B cell (primary cell): ENCODE measurements around the gene INCA1. TPM values are rescaled to one million over a fixed set of nuclear protein-coding genes. Genes with fewer than 3 reads are reported as not detected.

ENCODE experiments used
- ATAC-seq: fragments of 200-7000 bp; cut with Tn5 transposase; one replicate; pipeline ENCODE4 v1.10.0; 2021; ENCODE audit warnings: low read depth, mild to moderate bottlenecking, moderate number of reproducible peaks, moderate library complexity
- CTCF ChIA-PET: fragments of 350-600 bp; sonication (Branson Sonifier 250); formaldehyde crosslinking; loops from one replicate; lab custom pipeline; 2021; ENCODE audit warnings: antibody characterized with exemption, inconsistent platforms; lab: Charles Lee
- POLR2A ChIA-PET: fragments of 350-600 bp; sonication (Branson Sonifier 250); formaldehyde crosslinking; loops from one replicate; lab custom pipeline; 2021; ENCODE audit warnings: antibody characterized with exemption; lab: Charles Lee
- DNase-seq: peaks from one replicate; pipeline ENCODE4 v3.0.0; 2013
- H2AFZ ChIP-seq: 2 replicates; pipeline ENCODE4 v1.6.1; 2012; ENCODE audit warnings: mild to moderate bottlenecking, low read depth, low read length; ENCODE audit not compliant: insufficient read depth, poor library complexity, severe bottlenecking
- H3K27ac ChIP-seq, 2 donors: 1 replicate in 1 of 2; 2 replicates in 1 of 2; pipeline ENCODE4 v1.5.1; 2012 to 2013; ENCODE audit warnings: low read length in 2 of 2, mild to moderate bottlenecking in 2 of 2, moderate library complexity in 1 of 2
- H3K27me3 ChIP-seq, 4 experiments: fragments of 200-600 bp in 1 of 4; sonication (generic) in 1 of 4; replicated peaks in 1 of 4; 1 replicate in 2 of 4; 2 replicates in 2 of 4; pipeline versions ENCODE4 v1.6.1 to v1.7.0; 2013 to 2016; ENCODE audit warnings: low read length in 3 of 4, mild to moderate bottlenecking in 2 of 4, mixed read lengths in 1 of 4, moderate library complexity in 1 of 4; ENCODE audit not compliant: insufficient read depth in 4 of 4, control insufficient read depth in 3 of 4; ENCODE audit errors: control extremely low read depth in 1 of 4
- H3K36me3 ChIP-seq, 2 experiments: replicated peaks in 1 of 2; 1 replicate in 1 of 2; 2 replicates in 1 of 2; pipeline versions ENCODE4 v1.6.1 to v1.7.1; 2013; ENCODE audit warnings: low read length in 1 of 2; ENCODE audit not compliant: insufficient read depth in 2 of 2, control insufficient read depth in 1 of 2; ENCODE audit errors: control extremely low read depth in 1 of 2, extremely low read depth in 1 of 2
- H3K4me1 ChIP-seq, 2 donors: fragments of 200-600 bp in 1 of 2; sonication (generic) in 1 of 2; 1 replicate in 1 of 2; 2 replicates in 1 of 2; pipeline versions ENCODE4 v1.5.1 to v1.6.1; 2013 to 2017; ENCODE audit warnings: low read length in 2 of 2; ENCODE audit not compliant: control insufficient read depth in 2 of 2, insufficient read depth in 2 of 2
- H3K4me2 ChIP-seq: replicated peaks from 2 replicates; pipeline ENCODE3; 2012; ENCODE audit warnings: mild to moderate bottlenecking, low read depth, low read length; ENCODE audit not compliant: poor library complexity, severe bottlenecking
- H3K4me3 ChIP-seq, 5 experiments: fragments of 200-600 bp in 1 of 5; sonication (generic) in 1 of 5; 1 replicate in 3 of 5; 2 replicates in 2 of 5; pipeline versions ENCODE4 v1.5.1 to v1.7.0; 2011 to 2016; ENCODE audit warnings: low read length in 4 of 5, mild to moderate bottlenecking in 4 of 5, low read depth in 2 of 5, control low read depth in 1 of 5, moderate library complexity in 1 of 5; ENCODE audit not compliant: insufficient read depth in 1 of 5; ENCODE audit errors: control extremely low read depth in 1 of 5, extremely low read depth in 1 of 5
- H3K79me2 ChIP-seq: fragments of 200-600 bp; sonication (generic); one replicate; pipeline ENCODE4 v1.6.0; 2016; ENCODE audit warnings: low read length; ENCODE audit not compliant: control insufficient read depth, insufficient read depth
- H3K9ac ChIP-seq: fragments of 200-600 bp; sonication (generic); 2 replicates; pipeline ENCODE4 v1.6.1; 2017; ENCODE audit warnings: mild to moderate bottlenecking, low read length, moderate library complexity
- H3K9me3 ChIP-seq, 3 donors: one replicate each; pipeline versions ENCODE4 v1.6.1 to v1.7.1; 2013; ENCODE audit warnings: low read length in 2 of 3; ENCODE audit not compliant: control insufficient read depth in 2 of 3, insufficient read depth in 1 of 3; ENCODE audit errors: control extremely low read depth in 1 of 3
- H4K20me1 ChIP-seq: 2 replicates; pipeline ENCODE4 v1.6.0; 2012; ENCODE audit warnings: mild to moderate bottlenecking, low read length; ENCODE audit not compliant: insufficient read depth, control insufficient read depth, poor library complexity, severe bottlenecking
- H3K27ac Mint-ChIP-seq: one replicate; pipeline ENCODE4 v1.8.0; 2021; ENCODE audit warnings: mixed read lengths
- H3K27me3 Mint-ChIP-seq: one replicate; pipeline ENCODE4 v1.8.0; 2021; ENCODE audit warnings: mixed read lengths
- H3K4me1 Mint-ChIP-seq: one replicate; pipeline ENCODE4 v1.8.0; 2021; ENCODE audit warnings: mixed read lengths
- H3K4me3 Mint-ChIP-seq: one replicate; pipeline ENCODE4 v1.8.0; 2021; ENCODE audit warnings: mixed read lengths
- H3K9me3 Mint-ChIP-seq: one replicate; pipeline ENCODE4 v1.8.0; 2022; ENCODE audit warnings: mixed read lengths; ENCODE audit not compliant: insufficient read depth
- EZH2 ChIP-seq: IDR thresholded peaks from 2 replicates; pipeline ENCODE4 v1.6.1; 2012; ENCODE audit warnings: borderline replicate concordance, low read depth, mild to moderate bottlenecking, moderate library complexity, low read length; ENCODE audit not compliant: insufficient read depth, poor library complexity, severe bottlenecking
- WGBS: methylation state at CpG from one replicate; pipeline ENCODE4 v1.1.5; 2013; ENCODE audit warnings: missing lambda C conversion rate; ENCODE audit not compliant: insufficient coverage; 5-methylcytosine and 5-hydroxymethylcytosine counted together
- intact Hi-C: fragments of 100-400 bp; cut with micrococcal nuclease; formaldehyde crosslinking; loops from one replicate; pipeline ENCODE4 v1.10.0; 2022
- polyA plus RNA-seq: library from polyadenylated mRNA; depleted of rRNA; stranded (reverse); fragments of >200 nt; gene quantifications from 2 replicates; pipeline ENCODE4 v1.2.3, GENCODE V29; 2012
- total RNA-seq, 2 donors: library from RNA; stranded (reverse); fragments of 120-200 nt in 1 of 2; gene quantifications; 1 replicate in 1 of 2; 2 replicates in 1 of 2; pipeline versions ENCODE4 v1.2.3 to v1.2.4, GENCODE V29; 2013 to 2022
- TF ChIP-seq, protein P1 (sequence below): fragments of 200-600 bp; IDR thresholded peaks from one replicate; pipeline ENCODE4 v1.8.0; 2022; ENCODE audit warnings: antibody characterized with exemption, mild to moderate bottlenecking

The INCA1 gene
- total and polyA plus RNA-seq, 2 donors (not counting 1 experiment from before 2014, with no cell fraction given) = 0.30 to 0.60 TPM

DNA sequence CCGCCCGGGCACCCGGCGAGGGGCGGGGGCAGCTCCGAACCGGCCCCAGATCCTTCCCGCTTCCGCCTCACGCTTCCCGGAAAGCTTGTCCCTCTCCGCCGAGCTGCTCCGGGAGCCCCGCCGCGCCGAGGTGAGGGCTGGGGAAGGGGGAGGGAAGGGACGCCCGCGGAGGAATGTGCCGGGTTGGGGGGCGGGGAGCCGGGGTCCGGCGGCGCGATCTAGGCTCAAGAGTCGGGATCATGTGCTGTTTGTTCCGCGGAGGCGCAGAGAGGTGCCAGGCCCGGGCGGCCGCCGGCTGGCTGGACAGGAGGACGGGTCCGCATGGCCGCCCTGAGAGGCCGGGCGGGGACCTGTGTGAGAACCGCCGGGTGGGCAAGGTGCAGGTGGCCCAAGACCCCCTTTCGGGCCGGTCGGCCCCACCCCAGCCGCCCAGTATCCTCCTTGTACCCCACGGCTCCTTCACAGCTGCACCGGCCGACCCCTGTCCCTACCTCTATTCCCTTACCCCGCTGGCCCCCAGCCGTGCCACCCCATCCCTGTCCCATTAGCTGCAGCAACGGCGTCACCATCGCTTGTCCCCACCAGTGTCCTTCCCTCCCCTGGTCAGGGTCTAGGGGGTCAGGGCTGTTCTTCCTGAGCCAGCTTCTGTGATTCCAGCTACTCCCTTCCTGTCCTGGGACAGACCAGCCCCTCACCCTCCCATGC is 857 bp upstream of the INCA1 start:
- Mint-ChIP-seq H3K9me3 (no peaks in the 10 kb centered on the region), H3K27me3 (no peaks in the 10 kb centered on the region), H3K4me3 (peak overlapping the region; percentile 83), H3K4me1 (peaks cover 21% of the 10 kb centered on the region), H3K27ac (peak overlapping the region; percentile 53)
- no peaks in the 10 kb centered on the region for H3K9me3 ChIP-seq
- H3K4me1 ChIP-seq = peaks cover 22 to 26% of the 10 kb centered on the region in 2 donors
- peak overlapping the region; percentile 75 for H3K9ac ChIP-seq
- peak overlapping the region; percentile 97 for H3K4me2 ChIP-seq
- no peak for TF ChIP-seq EZH2
- TF ChIP-seq, protein P1, sequence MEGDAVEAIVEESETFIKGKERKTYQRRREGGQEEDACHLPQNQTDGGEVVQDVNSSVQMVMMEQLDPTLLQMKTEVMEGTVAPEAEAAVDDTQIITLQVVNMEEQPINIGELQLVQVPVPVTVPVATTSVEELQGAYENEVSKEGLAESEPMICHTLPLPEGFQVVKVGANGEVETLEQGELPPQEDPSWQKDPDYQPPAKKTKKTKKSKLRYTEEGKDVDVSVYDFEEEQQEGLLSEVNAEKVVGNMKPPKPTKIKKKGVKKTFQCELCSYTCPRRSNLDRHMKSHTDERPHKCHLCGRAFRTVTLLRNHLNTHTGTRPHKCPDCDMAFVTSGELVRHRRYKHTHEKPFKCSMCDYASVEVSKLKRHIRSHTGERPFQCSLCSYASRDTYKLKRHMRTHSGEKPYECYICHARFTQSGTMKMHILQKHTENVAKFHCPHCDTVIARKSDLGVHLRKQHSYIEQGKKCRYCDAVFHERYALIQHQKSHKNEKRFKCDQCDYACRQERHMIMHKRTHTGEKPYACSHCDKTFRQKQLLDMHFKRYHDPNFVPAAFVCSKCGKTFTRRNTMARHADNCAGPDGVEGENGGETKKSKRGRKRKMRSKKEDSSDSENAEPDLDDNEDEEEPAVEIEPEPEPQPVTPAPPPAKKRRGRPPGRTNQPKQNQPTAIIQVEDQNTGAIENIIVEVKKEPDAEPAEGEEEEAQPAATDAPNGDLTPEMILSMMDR = no peak
- WGBS = 2% methylated on average over 55 of the region's 55 CpGs
- peaks cover 8% of the 10 kb centered on the region for H4K20me1 ChIP-seq
- ChIA-PET POLR2A (interaction anchor here (0.5 to 3.1 kb wide), 6 partner anchors 11 to 86 kb away, joined by 5 to 16 read pairs (median 8); partner anchors contain the start of genes CAMTA2, PFN1 and SPAG7), CTCF (interaction anchor here (0.9 to 3.5 kb wide), 6 partner anchors 10 to 116 kb away, joined by 3 to 26 read pairs (median 4); partner anchors contain the start of genes CAMTA2, PFN1, RNF167 and SLC25A11)
- H3K36me3 ChIP-seq = no peaks in the 10 kb centered on the region
- H2AFZ ChIP-seq = peak overlapping the region; percentile 91
- peak overlapping the region; percentile 34 to 73 (median 66) for H3K4me3 ChIP-seq
- H3K27me3 ChIP-seq = peaks cover 0 to 13% (median 2%) of the 10 kb centered on the region in 4 experiments
- ATAC-seq = no peak
- peak overlapping the region in 1 of 2 donors; percentile 15 for H3K27ac ChIP-seq
- intact Hi-C loops = loop anchor here (5.0 kb wide), 2 partner anchors 34 to 64 kb away; no protein-coding TSS in a partner anchor
- DNase-seq = no peak
- no peaks in the 10 kb centered on the region for H3K79me2 ChIP-seq

DNA sequence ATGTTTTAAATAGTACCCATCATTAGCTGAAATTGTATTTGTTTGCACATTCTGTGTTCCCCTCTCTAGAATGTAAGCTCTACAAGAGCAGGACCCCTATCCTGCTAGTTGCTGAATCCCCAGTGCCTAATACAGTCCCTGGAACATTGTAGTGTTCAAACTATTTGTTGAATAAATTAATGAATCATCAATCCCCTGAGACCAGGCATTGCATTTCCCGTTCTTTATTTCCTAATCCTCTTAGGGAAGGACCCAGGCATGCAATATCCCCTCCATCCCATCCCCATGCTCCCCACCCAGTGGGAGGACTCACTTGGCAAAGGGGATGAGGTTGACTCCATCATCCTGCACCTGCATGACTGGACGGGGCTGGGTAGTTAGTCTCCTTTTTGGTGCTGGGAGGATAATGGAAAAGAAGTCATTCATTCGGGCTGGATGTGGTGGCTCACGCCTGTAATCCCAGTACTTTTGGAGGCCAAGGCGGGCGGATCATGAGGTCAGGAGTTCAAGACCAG is 3.2 kb downstream of the INCA1 start:
- peaks cover 18% of the 10 kb centered on the region for H3K4me1 Mint-ChIP-seq
- TF ChIP-seq, protein P1 = no peak
- no peak for TF ChIP-seq EZH2
- Histone ChIP-seq H3K27me3 (peaks cover 0 to 13% (median 2%) of the 10 kb centered on the region in 4 experiments), H3K27ac (no peak overlapping the region), H2AFZ (no peak overlapping the region), H3K4me3 (no peak overlapping the region), H3K4me1 (peaks cover 17 to 20% of the 10 kb centered on the region in 2 donors), H4K20me1 (no peaks in the 10 kb centered on the region), H3K9me3 (no peaks in the 10 kb centered on the region), H3K9ac (no peak overlapping the region), H3K36me3 (no peaks in the 10 kb centered on the region), H3K4me2 (no peak overlapping the region), H3K79me2 (no peaks in the 10 kb centered on the region)
- WGBS = 85% methylated on average over 4 of the region's 6 CpGs
- ATAC-seq = no peak
- no peak for DNase-seq
- CTCF ChIA-PET = interaction anchor here (1.0 to 1.4 kb wide), 2 partner anchors 16 to 68 kb away, joined by 3 to 4 read pairs; no protein-coding TSS in a partner anchor
- H3K27ac Mint-ChIP-seq = no peak overlapping the region
- H3K27me3 Mint-ChIP-seq = no peaks in the 10 kb centered on the region
- no peaks in the 10 kb centered on the region for H3K9me3 Mint-ChIP-seq
- no peak overlapping the region for H3K4me3 Mint-ChIP-seq
- intact Hi-C loops = no loop called here
- POLR2A ChIA-PET = interaction anchor here (0.7 kb wide), 1 partner anchor 103 kb away, joined by 8 read pairs; no protein-coding TSS in a partner anchor
